HG03064 (cell line): ENCODE measurements around the gene ADAM21.
"Not testable (repeated sequence)": the region's sequence is repeated elsewhere in the genome, so short reads cannot be mapped to it uniquely, and the experiment has no call there.

Source experiments
- ATAC-seq: cut with Tn5 transposase; IDR thresholded peaks from one replicate; pipeline ENCODE4 v1.9.1; 2021; ENCODE audit warnings: low read depth; ENCODE audit not compliant: unreplicated experiment

ADAM21 gene

DNA sequence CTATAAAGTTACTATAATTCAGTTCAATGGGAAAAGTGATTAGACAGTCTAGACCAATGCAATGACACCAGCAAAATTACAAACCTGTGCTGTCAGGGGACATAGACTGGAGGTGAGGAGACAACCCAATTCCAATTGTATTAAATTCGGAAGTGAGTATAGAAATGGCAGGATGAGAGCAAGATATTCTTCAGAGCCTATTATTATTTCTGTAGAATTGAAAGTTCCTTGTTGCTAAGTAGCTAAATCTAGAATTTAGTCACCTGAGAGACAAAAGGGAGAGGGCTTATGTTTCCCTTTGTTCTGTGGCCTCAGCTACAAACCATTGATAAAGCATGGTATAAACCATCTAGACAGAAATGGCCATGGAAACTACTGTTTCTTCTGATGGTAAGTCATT, at the start of gene ADAM21:
TSS of gene ADAM21 (plus strand) at position 301 of the 400 bp plus-strand sequence. CDS start 5,326 bp downstream, outside the sequence.
- no peak for ATAC-seq

DNA sequence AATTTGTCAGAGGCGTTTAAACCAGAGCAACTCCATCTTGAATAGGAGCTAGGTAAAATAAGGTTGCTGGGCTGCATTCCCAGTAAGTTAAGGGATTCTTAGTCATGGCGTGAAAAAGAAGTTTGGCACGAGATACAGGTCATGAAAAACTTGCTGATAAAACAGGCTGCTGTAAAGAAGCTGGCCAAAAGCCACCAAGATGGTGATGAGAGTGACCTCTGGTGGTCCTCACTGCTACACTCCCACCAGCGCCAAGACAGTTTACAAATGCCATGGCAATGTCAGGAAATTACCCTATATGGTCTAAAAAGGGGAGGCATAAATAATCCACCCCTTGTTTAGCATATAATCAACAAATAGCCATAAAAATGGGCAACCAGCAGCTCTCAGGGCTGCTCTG, 48.6 kb upstream of the ADAM21 start:
- not testable (repeated sequence) for ATAC-seq

DNA sequence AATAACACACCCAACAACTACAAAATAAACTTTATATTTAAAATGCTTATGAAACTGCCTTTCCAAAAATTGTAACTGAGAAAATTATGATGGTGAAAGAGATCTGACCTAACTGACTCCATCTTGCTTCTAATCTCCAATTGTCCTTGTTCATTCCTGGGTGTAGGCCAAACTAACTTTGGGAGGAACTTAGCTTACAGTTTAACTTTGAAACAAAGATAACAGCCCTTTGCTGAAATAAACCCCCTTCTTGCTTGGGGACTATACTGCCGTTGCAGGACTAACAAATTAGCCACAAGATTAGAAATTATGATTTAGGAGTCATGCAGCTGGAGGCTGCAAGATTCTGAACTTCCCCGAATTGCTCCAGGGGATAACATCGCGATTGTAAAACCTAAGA, 45.8 kb upstream of the ADAM21 start:
- ATAC-seq, result not testable (repeated sequence)

DNA sequence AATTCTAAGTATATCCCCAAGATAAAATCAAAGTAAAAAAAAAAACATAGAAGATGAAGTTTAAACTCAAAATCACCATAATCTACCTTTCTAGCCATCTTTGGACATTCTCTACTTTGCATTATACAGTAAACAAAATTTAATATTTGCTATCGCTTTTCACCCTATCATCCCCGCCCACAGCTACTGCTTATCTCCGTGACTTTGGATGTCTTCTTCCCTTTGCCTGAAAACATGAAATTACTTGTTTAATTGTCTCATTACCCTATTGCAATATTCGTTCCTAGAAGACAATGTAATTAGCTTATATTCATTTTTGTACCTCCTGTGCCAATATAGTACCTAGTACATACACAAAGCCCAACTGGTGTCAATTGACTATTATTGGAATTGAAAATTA, 44.4 kb upstream of the ADAM21 start:
- no peak for ATAC-seq

DNA sequence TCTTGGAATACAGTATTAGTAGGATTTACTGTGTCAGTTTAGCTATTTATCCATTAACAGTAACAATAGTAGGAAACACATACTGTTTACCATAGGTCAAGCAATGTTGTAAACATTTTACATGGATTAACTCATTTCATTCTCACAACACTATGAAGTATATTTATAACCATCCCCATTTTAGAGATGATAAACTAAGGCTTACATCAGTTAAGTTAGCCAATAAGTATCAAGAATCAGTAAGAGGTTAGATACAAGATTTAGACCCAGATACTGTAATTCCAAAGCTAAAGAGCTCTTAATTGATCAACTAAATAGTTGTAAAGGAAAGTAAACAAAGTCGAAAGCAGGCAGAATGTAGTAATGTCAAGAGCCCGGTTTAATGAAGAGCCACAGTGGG, 36.2 kb upstream of the ADAM21 start:
- ATAC-seq, result no peak

DNA sequence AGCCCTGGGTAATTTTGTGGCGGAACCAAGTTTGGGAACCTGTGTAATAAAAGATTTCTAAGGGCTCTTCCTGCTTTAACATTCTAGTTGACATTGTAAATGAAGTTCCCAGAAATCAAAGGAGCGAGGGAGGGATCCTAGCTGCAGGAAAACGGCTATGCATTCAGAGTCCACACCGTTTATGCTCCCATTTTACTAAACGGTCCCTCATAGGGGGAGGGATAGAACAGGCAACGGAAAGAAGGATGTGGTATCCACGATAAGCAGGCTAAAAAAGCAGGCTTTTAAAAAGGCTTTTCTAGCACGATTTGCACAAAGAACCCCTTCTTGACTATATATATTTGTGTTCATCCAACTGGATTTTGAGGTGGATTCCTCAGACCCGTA, 35.6 kb upstream of the ADAM21 start:
- ATAC-seq, result no peak

DNA sequence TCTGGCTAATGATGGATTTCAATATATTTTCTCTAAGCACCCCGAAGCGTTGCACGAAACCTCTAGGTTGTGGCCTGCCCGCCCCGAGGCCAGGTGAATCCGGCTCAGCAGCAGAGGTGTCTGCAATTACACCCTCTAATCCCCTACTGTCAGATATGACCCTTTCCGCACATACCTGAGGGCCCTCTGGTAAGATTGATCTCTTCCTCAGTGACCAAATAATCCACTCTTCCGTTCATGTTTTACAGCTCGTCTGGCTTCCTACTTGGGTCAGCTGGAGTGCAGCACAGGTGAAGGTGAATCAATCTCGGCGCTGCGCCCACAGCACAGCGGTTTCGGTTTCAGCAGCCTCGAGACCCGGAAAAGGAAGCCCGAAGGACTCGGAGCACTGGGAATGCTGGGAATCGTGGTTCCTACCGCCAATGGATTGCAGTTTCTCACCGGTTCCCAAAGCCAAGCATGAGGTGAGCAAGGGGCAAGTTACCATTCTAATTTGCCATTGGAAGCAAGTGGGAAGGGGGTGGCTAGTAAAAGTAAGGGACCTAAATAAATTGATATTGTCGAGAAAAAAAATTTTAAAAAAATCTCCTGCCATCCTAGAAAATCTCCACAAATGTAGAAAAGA, 35.1 kb upstream of the ADAM21 start, which contains the start of gene SYNJ2BP:
TSS of gene SYNJ2BP (minus strand) at position 366 of the 625 bp plus-strand sequence. CDS start at position 239, 127 bp downstream.
- ATAC-seq, result no peak

DNA sequence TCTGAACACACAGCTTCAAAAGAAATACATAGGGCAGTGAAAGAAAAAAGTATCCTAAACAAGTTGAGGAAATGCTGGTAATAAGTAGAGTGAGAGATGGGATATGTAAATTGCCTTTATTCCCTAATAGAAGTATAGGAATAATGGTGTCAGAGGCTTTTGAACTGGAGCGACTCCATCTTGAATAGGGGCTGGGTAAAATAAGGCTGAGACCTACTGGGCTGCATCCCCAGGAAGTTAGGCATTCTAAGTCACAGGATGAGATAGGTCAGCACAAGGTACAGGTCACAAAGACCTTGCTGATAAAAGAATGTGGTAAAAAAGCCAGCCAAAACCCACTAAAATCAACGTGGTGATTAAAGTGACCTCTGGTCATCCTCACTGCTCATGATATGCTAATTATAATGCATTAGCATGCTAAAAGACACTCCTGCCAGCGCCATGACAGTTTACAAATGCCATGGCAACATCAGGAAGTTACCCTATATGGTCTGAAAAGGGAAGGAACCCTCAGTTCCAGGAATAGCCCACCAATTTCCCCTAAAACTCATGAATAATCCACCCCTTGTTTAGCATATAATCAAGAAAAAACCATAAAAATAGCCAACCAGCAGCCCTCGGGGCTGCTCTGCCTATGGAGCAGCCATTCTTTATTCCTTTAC, 32.6 kb upstream of the ADAM21 start:
- not testable (repeated sequence) for ATAC-seq

DNA sequence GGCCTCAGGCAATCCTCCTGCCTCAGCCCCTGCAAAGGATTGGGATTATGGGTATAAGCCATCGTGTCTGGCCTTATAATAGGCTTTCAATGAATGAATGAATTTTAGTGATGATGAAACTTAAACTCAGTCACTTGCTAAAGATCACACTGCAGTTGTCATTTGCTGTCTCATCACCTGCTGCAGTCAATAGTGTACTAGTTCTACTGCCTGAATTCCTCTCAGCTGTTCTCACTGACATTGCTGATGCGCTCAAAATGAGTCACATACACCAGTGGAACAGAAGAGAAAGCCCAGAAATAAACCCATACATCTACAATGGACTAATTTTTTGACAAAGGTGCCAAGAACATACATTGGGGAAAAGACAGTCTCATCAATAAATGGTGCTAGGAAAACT, 29.4 kb upstream of the ADAM21 start:
- no peak for ATAC-seq

DNA sequence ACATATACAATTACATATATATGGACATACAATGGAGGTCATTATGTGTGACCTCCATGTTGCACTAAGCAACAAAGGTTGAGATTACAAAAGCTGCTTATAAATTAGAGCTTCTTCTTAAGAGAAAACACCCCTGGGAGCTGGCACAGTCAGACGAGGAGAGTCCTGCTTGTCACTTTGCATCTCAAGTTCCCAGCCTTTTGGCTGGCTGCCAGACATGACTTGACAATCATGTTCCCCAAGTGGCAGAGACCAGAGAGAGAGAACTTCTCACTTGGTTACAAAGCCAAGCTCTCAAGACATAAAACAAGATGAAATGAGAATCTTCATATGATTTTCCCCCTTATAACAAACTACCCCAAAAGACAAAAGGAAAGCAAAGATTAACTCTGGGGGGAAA, 26.6 kb upstream of the ADAM21 start:
- ATAC-seq, result no peak

DNA sequence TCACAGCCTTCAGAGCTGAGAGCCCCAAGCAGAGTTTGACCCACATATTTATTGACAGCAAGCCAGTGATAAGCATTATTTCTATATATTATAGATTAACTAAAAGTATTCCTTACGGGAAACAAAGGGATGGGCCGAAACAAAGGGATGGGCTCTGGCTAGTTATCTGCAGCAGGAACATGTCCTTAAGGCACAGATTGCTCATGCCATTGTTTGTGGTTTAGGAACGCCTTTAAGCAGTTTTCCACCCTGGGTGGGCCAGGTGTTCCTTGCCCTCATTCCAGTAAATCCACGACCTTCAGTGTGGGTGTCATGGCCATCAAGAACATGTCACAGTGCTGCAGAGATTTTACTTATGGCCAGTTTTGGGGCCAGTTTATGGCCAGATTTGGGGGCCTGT, 25.4 kb upstream of the ADAM21 start:
- ATAC-seq, result not testable (repeated sequence)

DNA sequence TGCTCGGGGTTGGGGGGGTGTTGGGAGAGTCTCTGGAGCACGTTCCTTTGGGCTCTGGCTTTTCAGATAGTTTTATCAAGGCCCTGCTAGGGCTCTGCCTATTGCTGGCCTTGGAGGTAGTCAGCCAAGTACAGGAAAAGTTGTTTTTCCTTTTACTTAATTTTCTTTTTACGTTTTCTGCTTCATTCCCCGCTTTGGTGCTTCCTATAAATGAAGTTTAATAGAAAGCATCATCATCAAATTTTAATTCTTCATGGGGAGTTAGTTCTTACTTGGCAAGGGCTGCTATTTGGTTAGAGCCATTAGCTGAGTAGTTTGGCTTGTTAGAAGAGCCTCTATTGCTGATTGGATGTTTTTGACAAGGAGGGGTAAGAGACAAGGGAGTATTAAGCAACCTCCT, 15.1 kb upstream of the ADAM21 start:
- no peak for ATAC-seq

DNA sequence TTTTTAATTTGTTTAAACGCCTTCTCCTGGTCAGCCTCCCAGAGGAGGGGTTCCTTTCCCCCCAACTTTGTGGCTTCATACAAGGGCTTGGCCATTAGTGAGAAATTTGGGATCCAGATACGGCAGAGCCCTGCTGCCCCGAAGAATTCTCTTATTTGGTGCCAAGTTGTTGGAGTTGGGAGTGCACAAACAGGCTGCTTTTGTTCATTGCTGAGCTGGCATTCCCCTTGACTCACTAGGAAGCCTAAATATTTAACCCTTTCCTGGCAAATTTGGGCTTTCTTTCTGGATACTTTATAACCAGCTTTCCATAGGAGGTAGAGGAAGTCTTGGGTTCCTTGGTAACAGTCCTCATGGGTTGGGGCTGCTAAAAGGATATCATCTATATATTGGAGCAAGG, 10.3 kb upstream of the ADAM21 start:
- ATAC-seq, result no peak

DNA sequence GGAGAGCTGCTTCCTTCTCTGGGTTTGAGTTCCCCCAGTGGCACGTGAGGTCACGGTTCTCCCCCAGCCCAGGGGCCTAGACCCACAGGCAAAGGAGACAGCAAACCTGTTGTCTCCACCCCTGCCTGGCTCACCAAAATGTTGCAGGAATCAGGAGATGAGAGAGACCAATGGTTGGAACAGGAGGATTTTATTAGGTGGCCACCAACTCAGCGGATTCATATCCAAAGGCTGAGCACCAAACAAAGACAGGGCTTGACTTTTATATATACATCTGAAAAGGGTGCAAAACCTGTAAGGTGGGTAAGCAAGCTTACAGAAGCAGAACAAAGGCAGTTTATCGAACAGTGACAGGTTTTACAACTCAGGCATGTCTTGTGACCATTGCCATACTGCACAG, 9.2 kb upstream of the ADAM21 start:
- ATAC-seq, result no peak

DNA sequence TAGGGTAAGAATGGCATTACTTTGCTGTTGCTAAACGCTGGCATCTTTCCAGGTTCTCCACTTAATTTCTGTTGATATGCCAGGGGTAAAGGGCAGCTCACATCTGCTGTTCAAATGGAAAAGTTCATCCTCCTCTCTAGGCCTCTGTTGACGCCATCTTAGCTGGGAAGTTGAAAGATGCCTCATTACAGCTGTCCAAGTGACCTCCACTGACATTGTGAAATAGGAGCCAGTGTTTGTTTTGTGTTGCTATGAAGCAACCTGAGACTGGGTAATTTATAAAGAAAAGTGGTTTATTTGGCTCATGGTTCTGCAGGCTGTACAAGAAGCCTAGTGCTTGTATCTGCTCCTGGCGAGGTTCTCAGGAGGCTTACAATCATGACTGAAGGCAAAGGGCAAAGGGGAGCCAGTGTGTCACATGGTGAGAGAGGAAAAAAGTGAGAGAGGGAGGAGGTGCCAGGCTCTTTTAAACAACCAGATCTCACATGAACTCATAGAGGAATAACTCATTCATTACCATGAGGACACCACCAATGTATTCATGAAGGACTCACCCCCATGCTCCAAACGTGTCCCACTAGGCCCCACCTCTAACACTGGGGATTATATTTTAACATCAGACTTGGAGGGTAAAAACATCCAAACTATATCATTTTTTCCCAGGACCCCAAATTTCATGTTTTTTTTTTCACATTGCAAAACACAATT, 3.2 kb upstream of the ADAM21 start:
- no peak for ATAC-seq

DNA sequence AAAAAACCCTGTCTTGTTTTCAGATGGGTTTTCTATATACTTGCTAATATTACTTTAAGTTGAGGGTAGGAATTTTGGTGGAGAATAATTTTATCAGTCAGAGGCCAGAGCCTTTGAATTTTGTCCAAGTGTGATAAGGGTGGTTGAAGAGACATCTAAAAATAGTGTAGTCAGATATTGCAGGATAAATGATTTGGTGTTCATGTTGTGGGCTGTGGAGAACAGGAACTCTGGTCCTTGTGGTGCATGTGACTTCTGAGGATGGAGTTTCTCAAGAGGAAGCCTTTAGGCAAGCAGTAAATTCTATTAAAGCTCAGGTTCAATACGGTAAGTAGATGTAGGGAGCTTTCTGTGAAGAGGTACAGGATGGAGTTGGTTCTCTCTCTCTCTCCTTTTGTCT, 2.8 kb downstream of the ADAM21 start:
- no peak for ATAC-seq

DNA sequence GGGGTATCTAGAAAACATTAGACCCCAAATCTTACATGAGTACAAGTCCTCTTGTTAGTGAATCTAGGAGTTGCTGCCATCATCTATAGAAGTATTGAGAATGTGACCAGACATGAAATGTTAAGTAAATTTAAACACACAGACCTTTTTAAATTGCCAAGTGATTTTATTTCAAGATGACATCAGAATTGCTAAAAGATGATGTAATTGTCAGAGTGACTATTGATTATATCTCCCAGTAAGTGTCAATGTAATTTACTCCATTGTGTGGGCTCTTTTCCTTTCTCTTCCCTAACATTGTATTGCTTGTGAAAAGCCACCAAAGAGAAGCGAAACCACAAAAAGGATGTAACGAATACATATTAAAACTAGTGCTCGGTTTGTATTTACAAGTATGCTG, 16.8 kb downstream of the ADAM21 start:
- ATAC-seq, result no peak

DNA sequence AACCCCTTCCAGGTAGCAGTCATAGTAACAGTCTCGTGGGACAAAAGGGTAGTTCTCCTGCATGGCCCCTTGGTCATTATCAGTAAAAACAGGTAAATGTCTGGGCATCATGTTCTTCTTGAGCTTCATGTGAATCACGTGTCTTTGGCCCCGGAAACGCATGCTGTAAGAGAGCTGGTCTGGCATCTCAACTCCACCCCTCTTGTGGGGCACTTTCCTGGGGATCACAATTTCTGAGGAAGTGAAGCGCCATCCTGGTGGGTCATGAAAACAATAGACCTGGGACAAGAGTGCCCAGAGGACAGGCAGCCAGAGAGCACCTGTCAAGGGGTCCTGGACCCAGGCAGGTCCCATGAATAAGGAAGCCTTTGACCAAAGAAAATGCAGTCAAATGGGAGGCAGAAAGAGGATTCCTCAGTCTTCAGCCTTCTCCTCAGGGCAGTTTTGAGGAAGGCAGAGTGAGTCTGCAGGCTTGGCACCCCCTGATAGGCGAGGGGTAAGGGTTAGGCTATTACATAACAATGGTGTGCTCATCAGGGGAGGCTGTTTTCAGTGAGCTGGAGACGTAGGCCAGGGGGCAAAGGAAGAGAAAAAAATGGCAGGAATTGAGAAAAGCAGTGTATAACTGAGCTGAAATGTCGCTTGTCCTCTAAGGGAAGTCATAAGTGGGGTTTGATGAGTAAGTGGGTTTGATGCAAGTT, 19.0 kb downstream of the ADAM21 start:
- ATAC-seq, result not testable (repeated sequence)

DNA sequence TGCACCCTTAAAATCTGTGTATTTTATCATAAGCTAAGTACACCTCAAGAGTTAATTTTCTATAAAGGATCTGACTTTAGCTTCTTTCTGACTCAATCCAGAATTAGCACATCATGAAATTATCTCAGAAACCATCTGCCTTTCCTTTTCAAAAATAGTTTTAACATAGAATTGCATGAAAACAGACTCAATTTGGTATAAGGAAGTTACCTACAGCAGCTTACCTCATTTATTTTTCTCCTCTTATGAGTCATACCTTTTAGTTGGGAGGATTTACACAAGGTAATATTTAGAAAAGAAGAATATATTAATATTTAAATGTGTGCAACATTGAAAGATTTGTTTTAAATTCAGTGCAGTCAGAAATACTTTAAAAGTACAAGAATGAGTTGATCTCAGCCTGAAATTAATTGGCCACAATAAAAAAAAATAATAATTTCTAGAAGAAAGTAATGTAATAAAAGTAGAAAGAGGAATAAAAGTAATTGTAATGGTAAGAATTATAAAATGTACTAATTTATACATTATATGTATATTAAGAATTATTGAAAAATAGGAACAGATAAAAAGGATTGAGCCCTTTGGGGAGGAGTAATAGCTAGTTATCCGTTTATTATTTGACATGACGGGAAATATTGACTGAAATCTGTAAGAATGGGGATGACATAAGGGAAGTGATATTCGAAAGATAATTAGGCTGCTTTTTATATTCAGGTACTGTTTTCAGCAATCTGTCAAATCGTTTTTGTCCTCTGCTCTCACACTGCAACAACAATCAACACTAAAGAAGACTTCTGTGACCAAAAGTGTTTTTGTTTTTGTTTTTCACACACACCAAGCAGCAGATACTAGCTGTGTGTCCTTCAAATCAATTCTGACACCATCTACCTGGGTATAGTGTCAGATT, 20.5 kb downstream of the ADAM21 start:
- ATAC-seq, result no peak

DNA sequence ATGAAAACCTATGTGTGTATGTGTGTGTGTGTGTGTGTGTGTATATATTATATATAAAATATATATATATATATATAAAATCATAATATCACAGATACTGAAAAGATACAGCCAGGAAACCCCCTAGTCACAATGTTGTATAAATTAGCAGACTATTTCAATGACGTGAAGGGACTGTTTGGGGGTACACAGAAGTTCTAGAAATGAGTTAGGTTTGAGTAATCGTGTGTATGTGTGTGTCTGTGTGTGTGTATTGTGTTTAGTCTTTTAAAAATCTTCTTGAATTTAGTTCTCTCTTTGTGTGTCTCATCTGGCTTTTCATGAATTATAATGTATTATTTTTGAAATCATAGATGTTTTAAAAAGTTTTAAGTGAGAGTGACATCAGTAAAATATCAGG, 21.9 kb downstream of the ADAM21 start:
- ATAC-seq, result no peak
